ENCODE measurements around the gene HMGA1.

Gene HMGA1

DNA sequence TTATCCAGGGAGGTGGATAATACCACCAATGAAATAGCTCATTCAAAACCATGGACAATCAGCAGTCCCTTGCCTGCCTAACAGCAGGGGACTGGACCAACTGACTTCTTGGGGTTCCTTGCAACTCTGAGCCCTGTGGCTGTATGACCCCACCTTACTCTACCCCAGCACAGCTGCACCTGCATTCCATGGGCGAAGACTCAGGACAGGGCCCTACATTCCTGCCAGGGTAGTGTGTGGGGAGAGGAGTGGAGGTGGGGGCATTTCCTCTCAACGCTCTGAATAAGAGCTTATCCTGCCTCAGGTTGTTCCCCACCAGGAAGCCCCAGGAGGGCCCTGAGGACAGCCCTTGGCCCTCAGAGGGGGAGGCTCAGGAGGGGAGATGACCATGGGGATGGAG lies 30.8 kb upstream of the HMGA1 start:
- TF ChIP-seq, protein P1, sequence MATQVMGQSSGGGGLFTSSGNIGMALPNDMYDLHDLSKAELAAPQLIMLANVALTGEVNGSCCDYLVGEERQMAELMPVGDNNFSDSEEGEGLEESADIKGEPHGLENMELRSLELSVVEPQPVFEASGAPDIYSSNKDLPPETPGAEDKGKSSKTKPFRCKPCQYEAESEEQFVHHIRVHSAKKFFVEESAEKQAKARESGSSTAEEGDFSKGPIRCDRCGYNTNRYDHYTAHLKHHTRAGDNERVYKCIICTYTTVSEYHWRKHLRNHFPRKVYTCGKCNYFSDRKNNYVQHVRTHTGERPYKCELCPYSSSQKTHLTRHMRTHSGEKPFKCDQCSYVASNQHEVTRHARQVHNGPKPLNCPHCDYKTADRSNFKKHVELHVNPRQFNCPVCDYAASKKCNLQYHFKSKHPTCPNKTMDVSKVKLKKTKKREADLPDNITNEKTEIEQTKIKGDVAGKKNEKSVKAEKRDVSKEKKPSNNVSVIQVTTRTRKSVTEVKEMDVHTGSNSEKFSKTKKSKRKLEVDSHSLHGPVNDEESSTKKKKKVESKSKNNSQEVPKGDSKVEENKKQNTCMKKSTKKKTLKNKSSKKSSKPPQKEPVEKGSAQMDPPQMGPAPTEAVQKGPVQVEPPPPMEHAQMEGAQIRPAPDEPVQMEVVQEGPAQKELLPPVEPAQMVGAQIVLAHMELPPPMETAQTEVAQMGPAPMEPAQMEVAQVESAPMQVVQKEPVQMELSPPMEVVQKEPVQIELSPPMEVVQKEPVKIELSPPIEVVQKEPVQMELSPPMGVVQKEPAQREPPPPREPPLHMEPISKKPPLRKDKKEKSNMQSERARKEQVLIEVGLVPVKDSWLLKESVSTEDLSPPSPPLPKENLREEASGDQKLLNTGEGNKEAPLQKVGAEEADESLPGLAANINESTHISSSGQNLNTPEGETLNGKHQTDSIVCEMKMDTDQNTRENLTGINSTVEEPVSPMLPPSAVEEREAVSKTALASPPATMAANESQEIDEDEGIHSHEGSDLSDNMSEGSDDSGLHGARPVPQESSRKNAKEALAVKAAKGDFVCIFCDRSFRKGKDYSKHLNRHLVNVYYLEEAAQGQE (IDR thresholded peaks at IDR 0.05; ENCODE audit: insufficient read depth in 1 of 2, low read depth in 2 of 2, low read length in 2 of 2) = no peak
- TF ChIP-seq POLR2AphosphoS5 (IDR thresholded peaks at IDR 0.05; ENCODE audit: low read depth, low read length) (no peak), SIN3A (IDR thresholded peaks at IDR 0.05; ENCODE audit: borderline replicate concordance, insufficient read depth, low read length) (no peak)

DNA sequence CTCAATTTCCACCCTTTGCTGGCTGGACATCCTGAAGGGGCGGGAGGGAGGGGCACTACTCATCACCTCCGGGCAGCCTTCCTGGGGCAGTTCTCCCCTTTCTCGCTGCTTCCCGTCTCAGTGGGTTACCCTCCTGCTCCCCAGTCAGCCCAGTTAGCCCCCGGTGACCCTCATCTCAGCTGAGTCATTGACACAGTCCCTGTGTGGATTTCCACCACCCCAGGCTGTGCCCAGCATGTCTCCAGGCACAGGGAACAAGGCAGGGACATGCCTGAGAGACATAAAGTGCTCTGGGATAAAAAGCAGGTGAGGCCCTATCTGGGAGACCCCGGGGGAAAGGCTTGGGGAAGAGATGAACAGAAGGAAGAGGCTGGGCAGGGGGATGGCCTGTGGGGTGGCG lies 29.9 kb upstream of the HMGA1 start:
- TF ChIP-seq SIN3A (IDR thresholded peaks at IDR 0.05; ENCODE audit: borderline replicate concordance, insufficient read depth, low read length) (no peak), POLR2AphosphoS5 (IDR thresholded peaks at IDR 0.05; ENCODE audit: low read depth, low read length) (no peak), TAF1 (IDR thresholded peaks at IDR 0.05; ENCODE audit: borderline replicate concordance, insufficient read depth, low read length) (no peak), FOXP2 (optimal IDR thresholded peaks at IDR 0.05; ENCODE audit: borderline replicate concordance, extremely low read depth, extremely low read length, insufficient read depth) (no peak)
- TF ChIP-seq, protein P1 (IDR thresholded peaks at IDR 0.05; ENCODE audit: insufficient read depth in 1 of 2, low read depth in 2 of 2, low read length in 2 of 2) = no peak

DNA sequence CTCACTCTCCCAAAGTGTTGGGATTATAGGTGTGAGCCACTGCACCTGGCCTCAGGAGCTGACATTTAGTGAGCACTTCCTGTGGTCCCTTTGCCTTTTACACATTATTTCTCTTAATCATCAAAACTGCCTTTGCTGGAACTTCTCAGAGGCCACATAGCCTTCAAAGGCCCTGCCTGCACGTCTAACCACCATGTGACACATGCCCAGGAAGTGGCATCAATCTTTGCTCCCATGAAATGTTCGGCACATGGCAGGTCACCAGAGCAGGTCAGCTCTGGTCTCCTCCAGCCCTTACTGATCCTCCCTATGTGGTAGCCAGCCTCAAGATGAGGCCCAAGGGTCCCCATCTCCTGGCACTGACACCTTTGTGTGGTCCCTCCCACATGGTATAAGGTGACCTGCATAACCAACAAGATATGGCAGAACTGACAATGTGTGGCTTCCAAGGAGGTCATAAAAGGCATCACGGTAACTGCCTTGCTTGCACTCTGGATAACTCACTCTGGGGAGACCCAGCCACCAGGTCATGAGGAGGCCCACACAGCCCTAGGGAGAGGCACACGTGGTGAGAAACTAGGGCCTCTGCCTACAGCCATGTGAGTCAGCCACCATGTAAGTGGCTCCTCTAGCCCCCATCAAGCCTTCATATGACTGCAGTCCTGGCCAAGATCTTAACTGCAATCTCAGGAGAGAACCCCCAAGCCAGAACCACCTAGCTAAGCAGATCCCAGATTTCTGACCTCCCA lies 28.8 kb upstream of the HMGA1 start:
- TF ChIP-seq POLR2AphosphoS5 (IDR thresholded peaks at IDR 0.05; ENCODE audit: low read depth, low read length) (no peak), FOXP2 (optimal IDR thresholded peaks at IDR 0.05; ENCODE audit: borderline replicate concordance, extremely low read depth, extremely low read length, insufficient read depth) (no peak), TAF1 (IDR thresholded peaks at IDR 0.05; ENCODE audit: borderline replicate concordance, insufficient read depth, low read length) (no peak)
- TF ChIP-seq, protein P1 (IDR thresholded peaks at IDR 0.05; ENCODE audit: insufficient read depth in 1 of 2, low read depth in 2 of 2, low read length in 2 of 2) = no peak

DNA sequence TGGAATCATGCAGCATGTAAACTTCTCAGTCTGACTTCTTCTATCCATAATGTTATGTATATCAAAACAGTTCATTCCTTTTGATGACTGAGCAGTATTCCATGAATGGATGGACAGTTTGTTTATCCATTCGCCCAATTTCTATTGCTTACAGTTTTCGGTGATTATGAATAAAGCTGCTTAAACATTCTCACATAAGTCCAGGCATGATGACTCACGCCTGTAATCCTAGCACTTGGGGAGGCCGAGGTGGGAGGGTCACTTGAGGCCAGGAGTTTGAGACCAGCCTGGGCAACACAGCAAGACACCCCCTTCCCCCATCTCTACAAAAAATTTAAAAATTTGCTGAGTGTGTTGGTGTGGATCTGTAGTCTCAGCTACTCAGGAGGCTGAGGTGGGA lies 22.9 kb upstream of the HMGA1 start:
- TF ChIP-seq FOXP2 (optimal IDR thresholded peaks at IDR 0.05; ENCODE audit: borderline replicate concordance, extremely low read depth, extremely low read length, insufficient read depth) = no peak
- TF ChIP-seq TAF1 (IDR thresholded peaks at IDR 0.05; ENCODE audit: borderline replicate concordance, insufficient read depth, low read length) = no peak
- TF ChIP-seq, protein P1 (IDR thresholded peaks at IDR 0.05; ENCODE audit: insufficient read depth in 1 of 2, low read depth in 2 of 2, low read length in 2 of 2) = no peak
- TF ChIP-seq POLR2AphosphoS5 (IDR thresholded peaks at IDR 0.05; ENCODE audit: low read depth, low read length) = no peak
- no peak for TF ChIP-seq SIN3A (IDR thresholded peaks at IDR 0.05; ENCODE audit: borderline replicate concordance, insufficient read depth, low read length)

DNA sequence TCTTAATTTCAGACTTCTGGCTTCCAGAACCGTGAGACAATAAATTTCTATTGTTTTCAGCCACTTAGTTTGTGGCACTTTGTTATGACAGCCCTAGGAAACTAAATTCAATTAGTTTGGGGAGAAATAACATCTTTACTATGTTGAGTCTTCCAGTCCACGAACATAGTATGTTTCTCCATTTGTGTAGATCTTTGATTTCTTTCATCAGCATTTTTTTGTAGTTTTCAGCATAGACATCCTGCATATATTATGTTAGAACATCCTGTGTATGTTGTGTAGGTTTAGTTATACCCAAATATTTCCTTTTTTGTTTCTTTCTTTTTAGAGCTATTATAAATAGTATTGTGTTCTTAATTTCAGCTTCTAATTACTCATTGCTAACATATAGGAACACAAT lies 18.0 kb upstream of the HMGA1 start:
- TF ChIP-seq SIN3A (IDR thresholded peaks at IDR 0.05; ENCODE audit: borderline replicate concordance, insufficient read depth, low read length) = no peak
- no peak for TF ChIP-seq FOXP2 (optimal IDR thresholded peaks at IDR 0.05; ENCODE audit: borderline replicate concordance, extremely low read depth, extremely low read length, insufficient read depth)
- no peak for TF ChIP-seq POLR2AphosphoS5 (IDR thresholded peaks at IDR 0.05; ENCODE audit: low read depth, low read length)
- no peak for TF ChIP-seq TAF1 (IDR thresholded peaks at IDR 0.05; ENCODE audit: borderline replicate concordance, insufficient read depth, low read length)
- TF ChIP-seq, protein P1 (IDR thresholded peaks at IDR 0.05; ENCODE audit: insufficient read depth in 1 of 2, low read depth in 2 of 2, low read length in 2 of 2) = no peak

All from PFSK-1 (cell line).